ENCODE results near the gene FAM3A.
A peak's percentile ranks its signal among the peaks of the same experiment; 100 is the strongest.

FAM3A gene

GRCh38 chrX:154478728-154479622 lies 37.1 kb downstream of the FAM3A start, which contains the start of gene LAGE3:
LAGE3 (minus strand) TSS chrX:154479281; CDS start chrX:154478915, 366 bp downstream.
- DNase-seq (ENCODE audit: low read depth) = peak; percentile 88

GRCh38 chrX:154477891-154478477 lies 38.0 kb downstream of the FAM3A start:
- no peak for DNase-seq (ENCODE audit: low read depth)

GRCh38 chrX:154476821-154477220 lies 39.2 kb downstream of the FAM3A start:
- DNase-seq (ENCODE audit: low read depth) = no peak

GRCh38 chrX:154473683-154474082 lies 42.3 kb downstream of the FAM3A start:
- no peak for DNase-seq (ENCODE audit: low read depth)

- no peak for DNase-seq (ENCODE audit: low read depth)
Measured at GRCh38 chrX:154472685-154473632, 43.1 kb downstream of the FAM3A start.

GRCh38 chrX:154471839-154472684 lies 44.0 kb downstream of the FAM3A start:
- DNase-seq (ENCODE audit: low read depth) = no peak

- DNase-seq (ENCODE audit: low read depth) = no peak
Measured at GRCh38 chrX:154470914-154471568, 45.0 kb downstream of the FAM3A start.

GRCh38 chrX:154470434-154470833 lies 45.6 kb downstream of the FAM3A start:
- no peak for DNase-seq (ENCODE audit: low read depth)

GRCh38 chrX:154469880-154470279 lies 46.2 kb downstream of the FAM3A start:
- no peak for DNase-seq (ENCODE audit: low read depth)

GRCh38 chrX:154469114-154469513 lies 46.9 kb downstream of the FAM3A start:
- no peak for DNase-seq (ENCODE audit: low read depth)

GRCh38 chrX:154468217-154468616 lies 47.8 kb downstream of the FAM3A start:
- no peak for DNase-seq (ENCODE audit: low read depth)

- no peak for DNase-seq (ENCODE audit: low read depth)
Measured at GRCh38 chrX:154467556-154467955, 48.5 kb downstream of the FAM3A start.

GRCh38 chrX:154466907-154467306 lies 49.1 kb downstream of the FAM3A start:
- no peak for DNase-seq (ENCODE audit: low read depth)

- no peak for DNase-seq (ENCODE audit: low read depth)
Measured at GRCh38 chrX:154466036-154466435, 50.0 kb downstream of the FAM3A start.

- no peak for DNase-seq (ENCODE audit: low read depth)
Measured at GRCh38 chrX:154465601-154466000, 50.4 kb downstream of the FAM3A start.

- no peak for DNase-seq (ENCODE audit: low read depth)
Measured at GRCh38 chrX:154464806-154465365, 51.1 kb downstream of the FAM3A start.

- no peak for DNase-seq (ENCODE audit: low read depth)
Measured at GRCh38 chrX:154463611-154464220, 52.3 kb downstream of the FAM3A start.

GRCh38 chrX:154462396-154462795 lies 53.6 kb downstream of the FAM3A start:
- DNase-seq (ENCODE audit: low read depth) = no peak

- DNase-seq (ENCODE audit: low read depth) = no peak
Measured at GRCh38 chrX:154460326-154460725, 55.7 kb downstream of the FAM3A start.

GRCh38 chrX:154459832-154460231 lies 56.2 kb downstream of the FAM3A start:
- DNase-seq (ENCODE audit: low read depth) = no peak
